SK-N-SH treated with all-trans-retinoic acid at 6 μM for 48 hours (cell line): ENCODE measurements around the gene FGF10.

Experiments
- ARNTL ChIP-seq: fragments of 450-650 bp; formaldehyde crosslinking; IDR thresholded peaks from 2 replicates; pipeline ENCODE4 v1.5.0; 2020; ENCODE audit warnings: low read depth, mild to moderate bottlenecking, moderate library complexity, borderline replicate concordance
- CREB5 ChIP-seq: fragments of 250-450 bp; sonication (Bioruptor Pico); IDR thresholded peaks from 2 replicates; pipeline ENCODE4 v1.5.1; 2020; ENCODE audit warnings: low read depth, mild to moderate bottlenecking, moderate library complexity
- ESRRG ChIP-seq: fragments of 250-450 bp; sonication (Bioruptor Pico); IDR thresholded peaks from 2 replicates; pipeline ENCODE4 v1.6.1; 2021; ENCODE audit warnings: mild to moderate bottlenecking
- OSR1 ChIP-seq: fragments of 250-450 bp; sonication (Bioruptor Pico); IDR thresholded peaks from 2 replicates; pipeline ENCODE4 v1.8.0; 2022; ENCODE audit warnings: moderate library complexity, mild to moderate bottlenecking, inconsistent platforms
- PATZ1 ChIP-seq: fragments of 250-450 bp; sonication (Bioruptor Pico); IDR thresholded peaks from 2 replicates; pipeline ENCODE4 v1.8.0; 2020; ENCODE audit warnings: mild to moderate bottlenecking, moderate library complexity, borderline replicate concordance
- POU6F1 ChIP-seq: fragments of 250-450 bp; sonication (Bioruptor Pico); IDR thresholded peaks from 2 replicates; pipeline ENCODE4 v1.8.0; 2021; ENCODE audit warnings: low read depth, mild to moderate bottlenecking, moderate library complexity, borderline replicate concordance
- ZC3H10 ChIP-seq: fragments of 250-450 bp; sonication (Bioruptor Pico); IDR thresholded peaks from 2 replicates; pipeline ENCODE4 v1.5.1; 2021; ENCODE audit warnings: mild to moderate bottlenecking, moderate library complexity
- ZFP3 ChIP-seq: fragments of 250-450 bp; sonication (Bioruptor Pico); IDR thresholded peaks from 2 replicates; pipeline ENCODE4 v1.5.0; 2020; ENCODE audit warnings: mild to moderate bottlenecking, moderate library complexity
- ZNF565 ChIP-seq: fragments of 450-650 bp; formaldehyde crosslinking; conservative IDR thresholded peaks from 2 replicates; pipeline ENCODE4 v1.5.0; 2020; ENCODE audit warnings: low read depth, mild to moderate bottlenecking, moderate library complexity
- ZNF70 ChIP-seq: fragments of 450-650 bp; formaldehyde crosslinking; IDR thresholded peaks from 2 replicates; pipeline ENCODE4 v1.5.0; 2020; ENCODE audit warnings: mild to moderate bottlenecking, moderate library complexity
- ZNF8 ChIP-seq: fragments of 450-650 bp; formaldehyde crosslinking; IDR thresholded peaks from 2 replicates; pipeline ENCODE4 v1.5.0; 2020; ENCODE audit warnings: mild to moderate bottlenecking, moderate library complexity

- TF ChIP-seq PATZ1, result no peak
- no peak for TF ChIP-seq POU6F1
- no peak for TF ChIP-seq ZNF565 (CRISPR knock-in tag)
- TF ChIP-seq ZNF70 (CRISPR knock-in tag), result no peak
- TF ChIP-seq ARNTL (CRISPR knock-in tag), result no peak
- no peak for TF ChIP-seq ESRRG (CRISPR knock-in tag)
- TF ChIP-seq ZC3H10 (CRISPR knock-in tag), result no peak
- TF ChIP-seq CREB5 (CRISPR knock-in tag), result no peak
- no peak for TF ChIP-seq ZNF8 (CRISPR knock-in tag)
- TF ChIP-seq ZFP3 (CRISPR knock-in tag), result no peak
- no peak for TF ChIP-seq OSR1 (CRISPR knock-in tag)
These were observed 131.4 kb downstream of the FGF10 start for GRCh38 chr5:44257653-44258365.
